Ureter (tissue), 1 donor: ENCODE results near the gene PTCHD1. TPM values are rescaled to one million over a fixed set of nuclear protein-coding genes. Genes with fewer than 3 reads are reported as not detected.

Experiments used
- DNase-seq: peaks from one replicate; pipeline ENCODE4 v3.0.0-alpha.2; 2020; ENCODE audit warnings: low spot score
- total RNA-seq: library from RNA; stranded (reverse); gene quantifications from one replicate; pipeline ENCODE4 v1.2.4, GENCODE V29; 2023
- donor health status: DM: yes; HTN: yes; CAD: no.

Gene PTCHD1
- total RNA-seq, 1 donor from 2014 or later = 4.8 TPM

GRCh38 chrX:23396263-23396662, 61.6 kb downstream of the PTCHD1 start:
- DNase-seq = no peak

GRCh38 chrX:23398570-23398969, 63.9 kb downstream of the PTCHD1 start:
- DNase-seq = no peak

GRCh38 chrX:23403849-23404248, 69.2 kb downstream of the PTCHD1 start:
- no peak for DNase-seq

- no peak for DNase-seq
Measured at GRCh38 chrX:23422912-23423311, 88.3 kb downstream of the PTCHD1 start.

GRCh38 chrX:23434356-23434884, 99.8 kb downstream of the PTCHD1 start:
- peak; percentile 70 for DNase-seq

- no peak for DNase-seq
Measured at GRCh38 chrX:23435108-23435507, 100.5 kb downstream of the PTCHD1 start.

- no peak for DNase-seq
Measured at GRCh38 chrX:23435575-23435974, 100.9 kb downstream of the PTCHD1 start.

- no peak for DNase-seq
Measured at GRCh38 chrX:23436875-23437274, 102.2 kb downstream of the PTCHD1 start.

GRCh38 chrX:23451266-23451665, 116.6 kb downstream of the PTCHD1 start:
- no peak for DNase-seq
